SU-DHL-6 (cell line): ENCODE measurements around the gene PRR36.

Source experiments
- H2AFZ ChIP-seq: fragments of 200-600 bp; sonication (generic); 2 replicates; pipeline ENCODE4 v1.6.1; 2014; ENCODE audit warnings: low read depth, mild to moderate bottlenecking, moderate library complexity, mixed read lengths, antibody characterized with exemption, low read length; ENCODE audit not compliant: severe bottlenecking
- H3F3A ChIP-seq: fragments of 200-600 bp; shearing (Covaris generic); 2 replicates; pipeline ENCODE4 v1.6.0; 2016; ENCODE audit warnings: antibody characterized with exemption, mild to moderate bottlenecking; ENCODE audit not compliant: insufficient read depth
- H3K27ac ChIP-seq: fragments of 200-600 bp; sonication (generic); 2 replicates; pipeline ENCODE4 v1.5.1; 2016; ENCODE audit warnings: low read depth, mild to moderate bottlenecking, low read length, moderate library complexity, mixed read lengths
- H3K27me3 ChIP-seq: fragments of 200-600 bp; sonication (generic), shearing (Covaris generic); 2 replicates; pipeline ENCODE4 v1.6.0; 2014; ENCODE audit warnings: mild to moderate bottlenecking, low read length
- H3K36me3 ChIP-seq: fragments of 200-600 bp; sonication (generic); 2 replicates; pipeline ENCODE4 v1.6.1; 2014; ENCODE audit warnings: mild to moderate bottlenecking, low read length, mixed read lengths
- H3K4me2 ChIP-seq: fragments of 300-600, 200-600 bp; shearing (Covaris generic), sonication (generic); 2 replicates; pipeline ENCODE4 v1.6.0; 2014; ENCODE audit warnings: low read length, low read depth, mild to moderate bottlenecking; ENCODE audit not compliant: poor library complexity, severe bottlenecking
- H3K4me3 ChIP-seq: fragments of 200-600 bp; sonication (generic); 2 replicates; pipeline ENCODE4 v1.5.1; 2014; ENCODE audit warnings: antibody characterized with exemption, low read length, mild to moderate bottlenecking, mixed read lengths; ENCODE audit not compliant: insufficient read depth, poor library complexity, severe bottlenecking
- H3K79me2 ChIP-seq: fragments of 200-600 bp; sonication (generic); 2 replicates; pipeline ENCODE4 v1.6.1; 2014; ENCODE audit warnings: mild to moderate bottlenecking, low read length, moderate library complexity; ENCODE audit not compliant: insufficient read depth
- H3K9ac ChIP-seq: fragments of 200-600 bp; sonication (generic); 2 replicates; pipeline ENCODE4 v1.7.0; 2014; ENCODE audit warnings: mild to moderate bottlenecking, low read length
- H3K9me2 ChIP-seq: fragments of 200-600 bp; sonication (generic); replicated peaks from 2 replicates; pipeline ENCODE4 v1.6.1; 2014; ENCODE audit warnings: low read length; ENCODE audit not compliant: insufficient read depth
- H3K9me3 ChIP-seq: fragments of 200-600 bp; sonication (generic); 2 replicates; pipeline ENCODE4 v1.6.1; 2014; ENCODE audit warnings: low read length, mixed read lengths; ENCODE audit not compliant: insufficient read depth
- H4K20me1 ChIP-seq: fragments of 200-600 bp; sonication (generic); 2 replicates; pipeline ENCODE4 v1.6.1; 2014; ENCODE audit warnings: low read depth, mild to moderate bottlenecking, antibody characterized with exemption, low read length, moderate library complexity, mixed read lengths
- CTCF ChIP-seq: fragments of 200-600 bp; sonication (generic); IDR thresholded peaks from one replicate; pipeline ENCODE4 v1.5.1; 2017; ENCODE audit warnings: antibody characterized with exemption, mild to moderate bottlenecking, low read length, moderate library complexity; ENCODE audit not compliant: insufficient read depth, poor library complexity, severe bottlenecking
- EZH2phosphoT487 ChIP-seq: fragments of 200-600 bp; sonication (generic), shearing (Covaris generic); conservative IDR thresholded peaks from 2 replicates; pipeline ENCODE4 v1.6.1; 2018; ENCODE audit warnings: mild to moderate bottlenecking, antibody characterized with exemption, low read length, moderate library complexity, mixed read lengths

Gene PRR36

GRCh38 chr19:7848779-7849457 lies 25.3 kb downstream of the PRR36 start:
- no peak overlapping the region for H3K4me2 ChIP-seq
- H3K4me3 ChIP-seq, result no peak overlapping the region
- no peak for TF ChIP-seq CTCF
- TF ChIP-seq EZH2phosphoT487, result no peak
- H3K79me2 ChIP-seq, result no peaks in the 10 kb centered on the region
- no peaks in the 10 kb centered on the region for H3F3A ChIP-seq
- H3K9ac ChIP-seq, result no peak overlapping the region
- H2AFZ ChIP-seq, result no peak overlapping the region
- no peaks in the 10 kb centered on the region for H4K20me1 ChIP-seq
- no peaks in the 10 kb centered on the region for H3K9me3 ChIP-seq
- H3K27ac ChIP-seq, result no peak overlapping the region
- no peaks in the 10 kb centered on the region for H3K9me2 ChIP-seq
- H3K27me3 ChIP-seq, result no peaks in the 10 kb centered on the region
- no peaks in the 10 kb centered on the region for H3K36me3 ChIP-seq

- TF ChIP-seq EZH2phosphoT487 (no peak), CTCF (no peak)
- Histone ChIP-seq H3K79me2 (no peaks in the 10 kb centered on the region), H3F3A (no peaks in the 10 kb centered on the region), H3K9ac (no peak overlapping the region), H3K4me3 (no peak overlapping the region), H2AFZ (no peak overlapping the region), H3K27me3 (no peaks in the 10 kb centered on the region), H3K9me3 (0 out of 2 replicates have a peak, but pooled peaks cover 4% of the 10 kb centered on the region), H3K4me2 (no peak overlapping the region), H4K20me1 (no peaks in the 10 kb centered on the region), H3K9me2 (no peaks in the 10 kb centered on the region), H3K27ac (no peak overlapping the region), H3K36me3 (no peaks in the 10 kb centered on the region)
Measured at GRCh38 chr19:7847664-7848063, 26.5 kb downstream of the PRR36 start.

- H3K9me3 ChIP-seq, result 0 out of 2 replicates have a peak, but pooled peaks cover 5% of the 10 kb centered on the region
- TF ChIP-seq CTCF, result no peak
- no peak for TF ChIP-seq EZH2phosphoT487
Measured at GRCh38 chr19:7846155-7846646, 28.0 kb downstream of the PRR36 start.

More at GRCh38 chr19:7846155-7846646, 28.0 kb downstream of the PRR36 start:
- Histone ChIP-seq H3K9me2 (no peaks in the 10 kb centered on the region), H4K20me1 (no peaks in the 10 kb centered on the region), H3K9ac (no peak overlapping the region), H3K27me3 (no peaks in the 10 kb centered on the region), H3K79me2 (no peaks in the 10 kb centered on the region), H3K4me2 (no peak overlapping the region), H3K4me3 (no peak overlapping the region), H2AFZ (no peak overlapping the region), H3F3A (no peaks in the 10 kb centered on the region), H3K36me3 (no peaks in the 10 kb centered on the region), H3K27ac (no peak overlapping the region)
